Natural killer cell (primary cell): ENCODE results near the gene CENPQ. TPM values are rescaled to one million over a fixed set of nuclear protein-coding genes. Genes with fewer than 3 reads are reported as not detected.

Experiments
- ATAC-seq, 3 donors: fragments of 150-1000 bp in 2 of 3; fragments of 200-7000 bp in 1 of 3; cut with Tn5 transposase; 1 replicate in 1 of 3; 2 replicates in 2 of 3; pipeline ENCODE4 v1.10.0; 2021; ENCODE audit warnings: mild to moderate bottlenecking in 2 of 3, moderate library complexity in 2 of 3
- DNase-seq, 2 donors: peaks; one replicate each; pipeline versions ENCODE4 v3.0.0 to v3.0.0-alpha.2; 2013 to 2021; ENCODE audit warnings: mixed read lengths in 1 of 2
- H3K27ac ChIP-seq: one replicate; pipeline ENCODE4 v1.5.1; 2013; ENCODE audit warnings: mild to moderate bottlenecking, low read length
- H3K27me3 ChIP-seq: one replicate; pipeline ENCODE4 v1.6.1; 2013; ENCODE audit warnings: low read length; ENCODE audit not compliant: control insufficient read depth, insufficient read depth
- H3K36me3 ChIP-seq: one replicate; pipeline ENCODE4 v1.6.1; 2013; ENCODE audit warnings: low read length; ENCODE audit not compliant: control insufficient read depth, insufficient read depth
- H3K4me1 ChIP-seq: one replicate; pipeline ENCODE4 v1.6.1; 2013; ENCODE audit warnings: low read length; ENCODE audit not compliant: control insufficient read depth, insufficient read depth
- H3K4me3 ChIP-seq: one replicate; pipeline ENCODE4 v1.5.1; 2013; ENCODE audit warnings: low read length
- H3K9me3 ChIP-seq: one replicate; pipeline ENCODE4 v1.6.1; 2013; ENCODE audit warnings: low read length; ENCODE audit not compliant: control insufficient read depth, insufficient read depth
- H3K27ac Mint-ChIP-seq, 2 donors: one replicate each; pipeline ENCODE4 v1.8.0; 2022; ENCODE audit warnings: mild to moderate bottlenecking in 2 of 2, mixed read lengths in 2 of 2, moderate library complexity in 1 of 2
- H3K27me3 Mint-ChIP-seq, 2 donors: one replicate each; pipeline ENCODE4 v1.8.0; 2022; ENCODE audit warnings: low read depth in 2 of 2, mixed read lengths in 2 of 2
- H3K36me3 Mint-ChIP-seq: one replicate; pipeline ENCODE4 v1.8.0; 2022; ENCODE audit warnings: mixed read lengths
- H3K4me1 Mint-ChIP-seq, 2 donors: one replicate each; pipeline ENCODE4 v1.8.0; 2022; ENCODE audit warnings: mixed read lengths in 2 of 2
- H3K4me3 Mint-ChIP-seq: one replicate; pipeline ENCODE4 v1.8.0; 2022; ENCODE audit warnings: mild to moderate bottlenecking, moderate library complexity, mixed read lengths
- H3K9me3 Mint-ChIP-seq, 2 donors: one replicate each; pipeline ENCODE4 v1.8.0; 2022; ENCODE audit warnings: mixed read lengths in 2 of 2
- WGBS: methylation state at CpG from one replicate; pipeline ENCODE4 v1.1.7; 2013; ENCODE audit warnings: missing lambda C conversion rate; ENCODE audit not compliant: insufficient coverage; 5-methylcytosine and 5-hydroxymethylcytosine counted together
- intact Hi-C: fragments of 100-400 bp; cut with micrococcal nuclease; formaldehyde crosslinking; loops from one replicate; pipeline ENCODE4 v1.14.2; 2022
- total RNA-seq, 4 donors: library from RNA; stranded (reverse); fragments of 120-200 nt in 1 of 4; gene quantifications; one replicate each; pipeline versions ENCODE4 v1.2.3 to v1.2.4, GENCODE V29; 2013 to 2022
- TF ChIP-seq, protein P1 (sequence below): fragments of 200-600 bp; IDR thresholded peaks from one replicate; pipeline ENCODE4 v1.8.0; 2022; ENCODE audit warnings: antibody characterized with exemption

CENPQ gene
- total RNA-seq, 3 donors from 2014 or later (not counting 1 experiment from before 2014, with no cell fraction given): 1.5 to 3.2 (median 1.6) TPM

DNA sequence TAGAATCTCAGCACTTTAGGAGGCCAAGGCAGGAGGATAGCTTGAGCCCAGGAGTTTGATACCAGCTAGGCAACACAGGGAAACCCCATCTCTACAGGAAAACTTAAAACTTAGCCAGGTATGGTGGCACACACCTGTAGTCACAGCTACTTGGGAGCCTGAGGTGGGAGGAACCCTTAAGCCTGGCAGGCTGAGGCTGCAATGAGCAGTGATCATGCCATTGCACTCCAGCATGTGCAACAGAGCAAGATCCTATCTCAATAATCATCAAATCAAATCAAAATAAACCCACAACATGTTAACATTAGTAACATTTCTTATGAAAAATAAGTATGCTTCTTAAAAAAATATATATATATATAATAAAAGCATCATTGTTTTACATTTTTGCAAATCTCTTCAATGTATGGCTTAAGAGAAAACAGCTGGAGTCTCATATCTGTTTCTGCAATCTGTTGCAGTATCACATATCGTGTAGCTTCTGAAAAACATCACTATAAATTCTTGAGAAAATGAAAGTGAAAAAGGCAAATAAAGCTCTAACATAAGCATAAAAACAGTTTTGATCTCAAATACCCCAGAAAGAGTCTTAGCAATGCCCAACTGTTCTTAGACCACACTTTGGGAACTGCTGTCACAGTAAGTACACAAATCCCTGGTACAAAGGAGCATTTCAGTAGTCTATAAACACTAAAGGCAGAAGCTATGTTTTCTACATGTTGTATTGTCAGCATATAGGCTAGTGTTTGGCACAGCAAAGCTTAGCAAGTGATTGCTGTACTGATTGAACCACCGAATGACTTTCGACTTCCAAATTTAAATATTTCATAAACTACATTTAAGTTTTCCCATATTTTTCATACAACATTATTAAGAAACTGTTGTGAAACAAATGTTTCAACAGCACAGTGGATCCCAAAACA lies 8.1 kb upstream of the CENPQ start:
- TF ChIP-seq, protein P1, sequence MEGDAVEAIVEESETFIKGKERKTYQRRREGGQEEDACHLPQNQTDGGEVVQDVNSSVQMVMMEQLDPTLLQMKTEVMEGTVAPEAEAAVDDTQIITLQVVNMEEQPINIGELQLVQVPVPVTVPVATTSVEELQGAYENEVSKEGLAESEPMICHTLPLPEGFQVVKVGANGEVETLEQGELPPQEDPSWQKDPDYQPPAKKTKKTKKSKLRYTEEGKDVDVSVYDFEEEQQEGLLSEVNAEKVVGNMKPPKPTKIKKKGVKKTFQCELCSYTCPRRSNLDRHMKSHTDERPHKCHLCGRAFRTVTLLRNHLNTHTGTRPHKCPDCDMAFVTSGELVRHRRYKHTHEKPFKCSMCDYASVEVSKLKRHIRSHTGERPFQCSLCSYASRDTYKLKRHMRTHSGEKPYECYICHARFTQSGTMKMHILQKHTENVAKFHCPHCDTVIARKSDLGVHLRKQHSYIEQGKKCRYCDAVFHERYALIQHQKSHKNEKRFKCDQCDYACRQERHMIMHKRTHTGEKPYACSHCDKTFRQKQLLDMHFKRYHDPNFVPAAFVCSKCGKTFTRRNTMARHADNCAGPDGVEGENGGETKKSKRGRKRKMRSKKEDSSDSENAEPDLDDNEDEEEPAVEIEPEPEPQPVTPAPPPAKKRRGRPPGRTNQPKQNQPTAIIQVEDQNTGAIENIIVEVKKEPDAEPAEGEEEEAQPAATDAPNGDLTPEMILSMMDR: no peak
- no peaks in the 10 kb centered on the region for H3K9me3 Mint-ChIP-seq
- Histone ChIP-seq H3K27ac (no peak overlapping the region), H3K36me3 (peaks cover 32% of the 10 kb centered on the region), H3K4me3 (no peak overlapping the region), H3K4me1 (no peaks in the 10 kb centered on the region), H3K9me3 (no peaks in the 10 kb centered on the region), H3K27me3 (no peaks in the 10 kb centered on the region)
- H3K27me3 Mint-ChIP-seq: no peaks in the 10 kb centered on the region
- intact Hi-C loops: no loop called here
- H3K4me1 Mint-ChIP-seq: peaks cover 4 to 25% of the 10 kb centered on the region in 2 donors
- ATAC-seq (no peak), DNase-seq (no peak)
- H3K4me3 Mint-ChIP-seq: no peak overlapping the region
- no peaks in the 10 kb centered on the region for H3K36me3 Mint-ChIP-seq
- H3K27ac Mint-ChIP-seq: no peak overlapping the region
- 87% methylated on average over 3 of the region's 3 CpGs for WGBS

GRCh38 chr6:49457771-49458170 lies 5.4 kb upstream of the CENPQ start:
- DNase-seq (no peak), ATAC-seq (no peak)
- Mint-ChIP-seq H3K9me3 (no peaks in the 10 kb centered on the region), H3K36me3 (no peaks in the 10 kb centered on the region), H3K4me1 (peaks cover 19 to 39% of the 10 kb centered on the region in 2 donors), H3K4me3 (no peak overlapping the region), H3K27ac (no peak overlapping the region), H3K27me3 (no peaks in the 10 kb centered on the region)
- H3K4me1 ChIP-seq: peaks cover 5% of the 10 kb centered on the region
- H3K9me3 ChIP-seq: no peaks in the 10 kb centered on the region
- peaks cover 20% of the 10 kb centered on the region for H3K36me3 ChIP-seq
- WGBS: 86% methylated on average over 3 of the region's 4 CpGs
- no peak overlapping the region for H3K4me3 ChIP-seq
- TF ChIP-seq, protein P1: no peak
- H3K27ac ChIP-seq: no peak overlapping the region
- intact Hi-C loops: no loop called here
- no peaks in the 10 kb centered on the region for H3K27me3 ChIP-seq

DNA sequence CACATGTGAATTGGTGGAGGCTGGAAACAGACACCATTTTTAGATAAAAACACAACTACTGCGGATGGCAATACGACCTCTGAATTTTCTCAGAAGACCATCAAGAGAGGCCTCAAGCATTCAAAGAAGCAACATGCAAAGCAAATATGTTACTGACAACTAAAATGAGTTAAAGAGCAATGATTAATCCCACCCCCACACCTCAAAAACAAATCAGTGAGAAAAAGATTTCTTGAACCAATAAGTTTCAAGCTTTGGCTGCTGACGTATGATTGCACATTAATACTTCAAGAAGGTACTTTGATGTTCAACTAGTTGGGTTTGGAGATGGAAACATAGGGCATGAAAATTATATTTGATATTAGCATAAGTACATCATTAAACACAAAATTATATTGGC lies 1.1 kb upstream of the CENPQ start:
- Histone ChIP-seq H3K27me3 (no peaks in the 10 kb centered on the region), H3K9me3 (no peaks in the 10 kb centered on the region), H3K4me1 (peaks cover 12% of the 10 kb centered on the region), H3K27ac (no peak overlapping the region), H3K36me3 (peaks cover 13% of the 10 kb centered on the region), H3K4me3 (no peak overlapping the region)
- H3K9me3 Mint-ChIP-seq: no peaks in the 10 kb centered on the region
- TF ChIP-seq, protein P1: no peak
- no peaks in the 10 kb centered on the region for H3K27me3 Mint-ChIP-seq
- intact Hi-C loops: no loop called here
- peaks cover 40 to 55% of the 10 kb centered on the region in 2 donors for H3K4me1 Mint-ChIP-seq
- peak overlapping the region; percentile 93 to 97 for H3K27ac Mint-ChIP-seq
- DNase-seq (peak in 1 of 2 donors; percentile 23), ATAC-seq (no peak)
- H3K36me3 Mint-ChIP-seq: no peaks in the 10 kb centered on the region
- H3K4me3 Mint-ChIP-seq: peak overlapping the region; percentile 98
- 34% methylated on average over 2 of the region's 3 CpGs for WGBS
